HepG2 (cell line): Measurements from ENCODE around the gene HAND1. TPM values are rescaled to one million over a fixed set of nuclear protein-coding genes. Genes with fewer than 3 reads are reported as not detected.

Experiments
- IKZF1 ChIP-seq: fragments of 450-650 bp; IDR thresholded peaks from 2 replicates; pipeline ENCODE4 v1.7.1; 2016
- MAFG ChIP-seq: sonication (generic); formaldehyde crosslinking; IDR thresholded peaks from 2 replicates; pipeline ENCODE4 v1.5.1; 2020; ENCODE audit warnings: mild to moderate bottlenecking, missing genetic modification reagents
- MTA3 ChIP-seq: sonication (generic); formaldehyde crosslinking; IDR thresholded peaks from 2 replicates; pipeline ENCODE4 v1.4.0; 2020; ENCODE audit warnings: missing genetic modification reagents
- NCOR1 ChIP-seq: fragments of 200-600 bp; sonication (generic); IDR thresholded peaks from 2 replicates; pipeline ENCODE4 v1.7.0; 2017; ENCODE audit warnings: antibody characterized with exemption, low read length, borderline replicate concordance
- SRY ChIP-seq: sonication (generic); formaldehyde crosslinking; IDR thresholded peaks from 2 replicates; pipeline ENCODE4 v1.8.0; 2022; ENCODE audit warnings: mild to moderate bottlenecking, missing genetic modification reagents
- SYNCRIP ChIP-seq: fragments of 200-400 bp; formaldehyde crosslinking; IDR thresholded peaks from 2 replicates; pipeline ENCODE4 v1.6.1; 2018; ENCODE audit warnings: mild to moderate bottlenecking, low read depth, low read length; ENCODE audit not compliant: insufficient read depth
- ZNF331 ChIP-seq: sonication (generic); formaldehyde crosslinking; IDR thresholded peaks from 2 replicates; pipeline ENCODE4 v1.4.0; 2020; ENCODE audit warnings: missing genetic modification reagents
- ZNF512 ChIP-seq: sonication (generic); formaldehyde crosslinking; IDR thresholded peaks from 2 replicates; pipeline ENCODE4 v1.4.0; 2020; ENCODE audit warnings: mild to moderate bottlenecking, missing genetic modification reagents
- ZNF605 ChIP-seq: sonication (generic); formaldehyde crosslinking; IDR thresholded peaks from 2 replicates; pipeline ENCODE4 v1.8.0; 2022; ENCODE audit warnings: mild to moderate bottlenecking, missing genetic modification reagents
- ZNF616 ChIP-seq: sonication (generic); formaldehyde crosslinking; IDR thresholded peaks from 2 replicates; pipeline ENCODE4 v1.5.0; 2020; ENCODE audit warnings: low read depth, mild to moderate bottlenecking, missing genetic modification reagents
- ZNF780A ChIP-seq: sonication (generic); formaldehyde crosslinking; IDR thresholded peaks from 2 replicates; pipeline ENCODE4 v1.8.0; 2022; ENCODE audit warnings: mild to moderate bottlenecking, missing genetic modification reagents, moderate library complexity
- polyA plus RNA-seq, 8 experiments: library from polyadenylated mRNA; depleted of rRNA in 3 of 8; stranded (reverse) in 7 of 8; unstranded in 1 of 8; fragments of >200 nt; fragmentation: Illumina TruSeq in 4 of 8; extraction: Trizol in 4 of 8; gene quantifications; 2 replicates each; pipeline versions ENCODE4 v1.2.1 to v1.2.3, GENCODE V29; 2011 to 2016; ENCODE audit warnings: low read depth in 4 of 8, missing spikeins in 1 of 8, mixed read lengths in 1 of 8; ENCODE audit not compliant: insufficient read depth in 1 of 8
- total RNA-seq, 5 experiments: library from RNA; depleted of rRNA; stranded (reverse); fragments of >200 nt; fragmentation: Illumina TruSeq; extraction: Trizol; gene quantifications; 2 replicates each; pipeline ENCODE4 v1.2.3, GENCODE V29; 2016; ENCODE audit warnings: low read depth in 1 of 5
- TF ChIP-seq, protein P1 (sequence below): sonication (generic); formaldehyde crosslinking; IDR thresholded peaks from 2 replicates; pipeline ENCODE4 v1.4.0; 2020; ENCODE audit warnings: missing genetic modification reagents
- TF ChIP-seq, protein P2 (sequence below): sonication (generic); formaldehyde crosslinking; IDR thresholded peaks from 2 replicates; pipeline ENCODE4 v1.4.0; 2020; ENCODE audit warnings: mild to moderate bottlenecking, missing genetic modification reagents
- TF ChIP-seq, protein P3 (sequence below): sonication (generic); formaldehyde crosslinking; IDR thresholded peaks from 2 replicates; pipeline ENCODE4 v1.5.1; 2020; ENCODE audit warnings: missing genetic modification reagents, mild to moderate bottlenecking, borderline replicate concordance

The HAND1 gene
- total and polyA plus RNA-seq, 2 of the 13 experiments (the other 11 are each of a cell fraction or from before 2014, with no cell fraction given), result not detected

DNA sequence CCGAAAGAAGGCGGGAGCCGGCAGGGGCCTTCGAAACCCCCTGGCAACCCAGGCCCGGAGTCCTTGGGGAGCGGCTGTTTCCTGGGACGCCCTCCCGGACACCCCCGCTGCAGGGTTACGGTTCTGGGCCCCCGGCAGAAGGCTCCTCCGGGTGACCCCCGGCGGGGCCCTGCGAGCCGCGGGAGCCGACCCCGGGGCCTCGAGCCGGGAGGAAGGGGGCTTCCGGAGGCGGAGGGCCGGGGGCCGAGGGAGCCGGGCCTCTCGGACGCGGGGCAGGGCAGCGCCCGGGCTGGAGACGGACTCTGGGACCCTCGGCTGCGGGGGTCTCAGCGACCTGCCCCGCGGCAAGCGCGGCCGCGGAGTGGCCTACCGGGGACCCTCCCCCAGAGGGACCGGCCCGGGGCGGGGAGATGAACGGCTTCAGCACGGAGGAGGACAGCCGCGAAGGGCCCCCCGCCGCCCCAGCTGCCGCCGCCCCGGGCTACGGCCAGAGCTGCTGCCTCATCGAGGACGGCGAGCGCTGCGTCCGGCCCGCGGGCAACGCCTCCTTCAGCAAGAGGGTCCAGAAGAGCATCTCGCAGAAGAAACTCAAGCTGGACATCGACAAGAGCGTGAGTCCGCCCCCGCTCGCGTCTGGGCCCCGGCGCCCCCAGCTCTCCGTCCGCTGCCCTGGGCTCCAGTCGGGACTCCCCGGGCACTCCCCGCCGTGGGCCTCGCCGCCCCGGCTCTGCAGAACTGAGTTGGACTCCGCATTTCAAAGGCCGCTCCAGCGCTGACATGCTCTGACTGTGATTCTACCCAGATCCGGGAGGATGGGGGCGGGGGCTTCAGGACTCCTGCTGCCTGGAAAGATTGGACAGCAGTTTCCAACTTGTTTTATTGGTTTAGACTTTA, 31.6 kb downstream of the HAND1 start (continued):
- TF ChIP-seq ZNF512 (CRISPR knock-in tag) (no peak), SYNCRIP (no peak), ZNF616 (CRISPR knock-in tag) (no peak), ZNF331 (CRISPR knock-in tag) (no peak), NCOR1 (no peak), MTA3 (no peak), ZNF780A (CRISPR knock-in tag) (no peak), MAFG (CRISPR knock-in tag) (no peak), IKZF1 (no peak), SRY (CRISPR knock-in tag) (peak; percentile 34; the same call in 1 of the 2 replicates), ZNF605 (no peak)
- TF ChIP-seq, protein P1, sequence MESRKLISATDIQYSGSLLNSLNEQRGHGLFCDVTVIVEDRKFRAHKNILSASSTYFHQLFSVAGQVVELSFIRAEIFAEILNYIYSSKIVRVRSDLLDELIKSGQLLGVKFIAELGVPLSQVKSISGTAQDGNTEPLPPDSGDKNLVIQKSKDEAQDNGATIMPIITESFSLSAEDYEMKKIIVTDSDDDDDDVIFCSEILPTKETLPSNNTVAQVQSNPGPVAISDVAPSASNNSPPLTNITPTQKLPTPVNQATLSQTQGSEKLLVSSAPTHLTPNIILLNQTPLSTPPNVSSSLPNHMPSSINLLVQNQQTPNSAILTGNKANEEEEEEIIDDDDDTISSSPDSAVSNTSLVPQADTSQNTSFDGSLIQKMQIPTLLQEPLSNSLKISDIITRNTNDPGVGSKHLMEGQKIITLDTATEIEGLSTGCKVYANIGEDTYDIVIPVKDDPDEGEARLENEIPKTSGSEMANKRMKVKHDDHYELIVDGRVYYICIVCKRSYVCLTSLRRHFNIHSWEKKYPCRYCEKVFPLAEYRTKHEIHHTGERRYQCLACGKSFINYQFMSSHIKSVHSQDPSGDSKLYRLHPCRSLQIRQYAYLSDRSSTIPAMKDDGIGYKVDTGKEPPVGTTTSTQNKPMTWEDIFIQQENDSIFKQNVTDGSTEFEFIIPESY (CRISPR knock-in tag), result no peak
- TF ChIP-seq, protein P2, sequence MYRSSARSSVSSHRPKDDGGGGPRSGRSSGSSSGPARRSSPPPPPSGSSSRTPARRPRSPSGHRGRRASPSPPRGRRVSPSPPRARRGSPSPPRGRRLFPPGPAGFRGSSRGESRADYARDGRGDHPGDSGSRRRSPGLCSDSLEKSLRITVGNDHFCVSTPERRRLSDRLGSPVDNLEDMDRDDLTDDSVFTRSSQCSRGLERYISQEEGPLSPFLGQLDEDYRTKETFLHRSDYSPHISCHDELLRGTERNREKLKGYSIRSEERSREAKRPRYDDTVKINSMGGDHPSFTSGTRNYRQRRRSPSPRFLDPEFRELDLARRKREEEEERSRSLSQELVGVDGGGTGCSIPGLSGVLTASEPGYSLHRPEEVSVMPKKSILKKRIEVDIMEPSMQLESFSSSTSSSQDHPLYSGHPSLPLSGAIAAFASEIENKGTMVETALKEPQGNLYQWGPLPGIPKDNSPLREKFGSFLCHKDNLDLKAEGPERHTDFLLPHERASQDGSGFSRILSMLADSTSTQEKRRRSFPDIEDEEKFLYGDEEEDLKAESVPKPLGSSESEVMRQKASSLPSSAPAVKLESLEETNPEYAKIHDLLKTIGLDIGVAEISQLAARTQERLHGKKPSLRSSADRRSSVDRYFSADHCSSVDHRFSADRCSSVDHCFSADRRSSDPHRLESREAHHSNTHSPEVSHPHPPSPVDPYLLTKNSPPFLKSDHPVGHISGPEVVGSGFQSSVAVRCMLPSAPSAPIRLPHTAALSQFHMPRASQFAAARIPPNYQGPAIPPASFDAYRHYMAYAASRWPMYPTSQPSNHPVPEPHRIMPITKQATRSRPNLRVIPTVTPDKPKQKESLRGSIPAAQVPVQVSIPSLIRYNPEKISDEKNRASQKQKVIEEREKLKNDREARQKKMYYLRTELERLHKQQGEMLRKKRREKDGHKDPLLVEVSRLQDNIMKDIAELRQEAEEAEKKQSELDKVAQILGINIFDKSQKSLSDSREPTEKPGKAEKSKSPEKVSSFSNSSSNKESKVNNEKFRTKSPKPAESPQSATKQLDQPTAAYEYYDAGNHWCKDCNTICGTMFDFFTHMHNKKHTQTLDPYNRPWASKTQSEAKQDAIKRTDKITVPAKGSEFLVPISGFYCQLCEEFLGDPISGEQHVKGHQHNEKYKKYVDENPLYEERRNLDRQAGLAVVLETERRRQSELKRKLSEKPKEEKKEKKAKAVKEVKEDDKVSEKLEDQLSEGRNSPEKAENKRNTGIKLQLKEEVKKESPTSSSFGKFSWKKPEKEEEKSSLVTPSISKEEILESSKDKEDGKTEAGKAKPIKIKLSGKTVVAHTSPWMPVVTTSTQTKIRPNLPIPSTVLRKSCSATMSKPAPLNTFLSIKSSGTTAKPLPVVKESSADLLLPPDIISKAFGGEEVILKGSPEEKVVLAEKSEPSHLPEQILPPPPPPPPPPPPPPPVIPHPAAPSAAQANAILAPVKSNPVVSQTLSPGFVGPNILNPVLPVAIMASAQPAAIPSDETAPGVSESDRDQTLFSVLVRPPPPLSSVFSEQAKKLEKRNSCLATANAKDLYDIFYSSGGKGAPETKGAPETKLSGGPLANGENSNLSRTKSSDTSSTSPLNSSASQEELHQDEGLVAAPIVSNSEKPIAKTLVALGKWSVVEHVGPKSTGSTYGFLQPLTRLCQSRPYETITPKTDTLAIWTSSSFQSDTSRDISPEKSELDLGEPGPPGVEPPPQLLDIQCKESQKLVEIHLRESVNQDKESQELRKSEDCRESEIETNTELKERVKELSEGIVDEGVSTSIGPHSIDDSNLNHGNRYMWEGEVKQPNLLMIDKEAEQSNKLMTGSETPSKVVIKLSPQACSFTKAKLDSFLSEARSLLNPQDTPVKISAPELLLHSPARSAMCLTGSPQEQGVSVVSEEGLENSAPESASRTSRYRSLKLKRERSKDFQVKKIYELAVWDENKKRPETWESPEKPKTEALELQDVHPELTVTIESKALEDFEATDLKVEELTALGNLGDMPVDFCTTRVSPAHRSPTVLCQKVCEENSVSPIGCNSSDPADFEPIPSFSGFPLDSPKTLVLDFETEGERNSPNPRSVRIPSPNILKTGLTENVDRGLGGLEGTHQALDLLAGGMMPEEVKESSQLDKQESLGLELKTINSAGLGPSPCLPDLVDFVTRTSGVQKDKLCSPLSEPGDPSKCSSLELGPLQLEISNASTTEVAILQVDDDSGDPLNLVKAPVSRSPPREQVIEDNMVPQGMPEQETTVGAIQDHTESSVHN (CRISPR knock-in tag), result no peak
- TF ChIP-seq, protein P3, sequence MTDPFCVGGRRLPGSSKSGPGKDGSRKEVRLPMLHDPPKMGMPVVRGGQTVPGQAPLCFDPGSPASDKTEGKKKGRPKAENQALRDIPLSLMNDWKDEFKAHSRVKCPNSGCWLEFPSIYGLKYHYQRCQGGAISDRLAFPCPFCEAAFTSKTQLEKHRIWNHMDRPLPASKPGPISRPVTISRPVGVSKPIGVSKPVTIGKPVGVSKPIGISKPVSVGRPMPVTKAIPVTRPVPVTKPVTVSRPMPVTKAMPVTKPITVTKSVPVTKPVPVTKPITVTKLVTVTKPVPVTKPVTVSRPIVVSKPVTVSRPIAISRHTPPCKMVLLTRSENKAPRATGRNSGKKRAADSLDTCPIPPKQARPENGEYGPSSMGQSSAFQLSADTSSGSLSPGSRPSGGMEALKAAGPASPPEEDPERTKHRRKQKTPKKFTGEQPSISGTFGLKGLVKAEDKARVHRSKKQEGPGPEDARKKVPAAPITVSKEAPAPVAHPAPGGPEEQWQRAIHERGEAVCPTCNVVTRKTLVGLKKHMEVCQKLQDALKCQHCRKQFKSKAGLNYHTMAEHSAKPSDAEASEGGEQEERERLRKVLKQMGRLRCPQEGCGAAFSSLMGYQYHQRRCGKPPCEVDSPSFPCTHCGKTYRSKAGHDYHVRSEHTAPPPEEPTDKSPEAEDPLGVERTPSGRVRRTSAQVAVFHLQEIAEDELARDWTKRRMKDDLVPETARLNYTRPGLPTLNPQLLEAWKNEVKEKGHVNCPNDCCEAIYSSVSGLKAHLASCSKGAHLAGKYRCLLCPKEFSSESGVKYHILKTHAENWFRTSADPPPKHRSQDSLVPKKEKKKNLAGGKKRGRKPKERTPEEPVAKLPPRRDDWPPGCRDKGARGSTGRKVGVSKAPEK (CRISPR knock-in tag), result 0 out of 2 replicates have a peak, but pooled peaks have one; percentile 30
